NCI-H2227 treated with DMSO at 0.1 percent for 48 hours (cell line): ENCODE data around the gene SGK1.
A peak's percentile ranks its signal among the peaks of the same experiment; 100 is the strongest.

Source experiments
- DNase-seq: peaks from one replicate; lab custom pipeline; 2025; lab: John Stamatoyannopoulos, UW

SGK1 gene

GRCh38 chr6:134169871-134170486 is 147.9 kb downstream of the SGK1 start:
- DNase-seq = no peak

GRCh38 chr6:134168590-134169208 is 149.2 kb downstream of the SGK1 start:
- DNase-seq = no peak

GRCh38 chr6:134166511-134167261 is 151.2 kb downstream of the SGK1 start:
- DNase-seq = no peak

- DNase-seq = no peak
Measured at GRCh38 chr6:134165561-134166201, 152.2 kb downstream of the SGK1 start.

- no peak for DNase-seq
Measured at GRCh38 chr6:134164300-134164699, 153.6 kb downstream of the SGK1 start.

- DNase-seq = no peak
Measured at GRCh38 chr6:134162932-134163331, 155.0 kb downstream of the SGK1 start.

GRCh38 chr6:134161041-134161440 is 156.9 kb downstream of the SGK1 start:
- DNase-seq = no peak

- no peak for DNase-seq
Measured at GRCh38 chr6:134152767-134153485, 165.0 kb downstream of the SGK1 start.

- no peak for DNase-seq
Measured at GRCh38 chr6:134148566-134148965, 169.3 kb downstream of the SGK1 start.

- no peak for DNase-seq
Measured at GRCh38 chr6:134147034-134147533, 170.8 kb downstream of the SGK1 start.

- no peak for DNase-seq
Measured at GRCh38 chr6:134146268-134147033, 171.5 kb downstream of the SGK1 start.

- DNase-seq = peak; percentile 17
Measured at GRCh38 chr6:134145786-134146185, 172.1 kb downstream of the SGK1 start.

GRCh38 chr6:134138226-134138975 is 179.5 kb downstream of the SGK1 start:
- no peak for DNase-seq

GRCh38 chr6:134134654-134135053 is 183.3 kb downstream of the SGK1 start:
- DNase-seq = no peak

- DNase-seq = no peak
Measured at GRCh38 chr6:134132494-134133141, 185.3 kb downstream of the SGK1 start.

- no peak for DNase-seq
Measured at GRCh38 chr6:134131530-134132139, 186.3 kb downstream of the SGK1 start.

- DNase-seq = no peak
Measured at GRCh38 chr6:134128146-134128545, 189.8 kb downstream of the SGK1 start.

GRCh38 chr6:134123666-134124208 is 194.2 kb downstream of the SGK1 start:
- peak; percentile 76 for DNase-seq

- no peak for DNase-seq
Measured at GRCh38 chr6:134122775-134123174, 195.1 kb downstream of the SGK1 start.
